ENCODE data around the gene TRIM23.
"Not testable (repeated sequence)": the region's sequence is repeated elsewhere in the genome, so short reads cannot be mapped to it uniquely, and the experiment has no call there.

The TRIM23 gene

DNA sequence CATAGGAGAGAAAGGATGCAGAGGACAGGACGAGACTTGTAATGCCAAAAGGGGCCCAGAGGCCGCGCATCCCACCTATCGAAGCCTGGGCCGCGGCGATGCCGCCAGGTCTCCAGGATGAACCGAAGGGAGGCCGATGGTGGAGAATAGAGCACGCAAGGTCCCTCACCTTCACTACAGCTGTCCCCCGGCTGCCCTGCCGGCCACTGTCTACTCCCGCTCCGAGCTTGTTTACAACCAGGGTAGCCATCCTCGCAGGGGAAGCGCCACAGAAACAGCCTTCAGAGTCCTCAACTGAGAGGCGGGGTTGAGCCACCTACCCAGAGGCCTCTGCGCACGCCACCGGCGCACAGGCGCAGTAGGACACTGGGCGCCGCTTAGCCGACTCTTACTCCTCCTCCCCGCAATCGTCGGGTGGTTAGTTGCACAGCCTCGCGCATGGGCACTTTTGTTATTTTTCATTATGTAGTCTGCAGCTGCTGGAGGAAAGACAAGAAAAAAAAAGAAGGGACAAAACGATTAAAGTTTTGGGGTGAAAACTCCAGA is at the start of gene TRIM23:
Gene TRIM23, minus strand, starts transcription at position 309 of the 546 bp plus-strand sequence. Its CDS starts 59 bp downstream, at position 250.
- TF ChIP-seq ZNF274 (IDR thresholded peaks at IDR 0.05; ENCODE audit: low read depth, low read length), result no peak
- peak within 1 kb of the TSS; percentile 97 for H3K4me3 ChIP-seq (ENCODE audit: low read length)

DNA sequence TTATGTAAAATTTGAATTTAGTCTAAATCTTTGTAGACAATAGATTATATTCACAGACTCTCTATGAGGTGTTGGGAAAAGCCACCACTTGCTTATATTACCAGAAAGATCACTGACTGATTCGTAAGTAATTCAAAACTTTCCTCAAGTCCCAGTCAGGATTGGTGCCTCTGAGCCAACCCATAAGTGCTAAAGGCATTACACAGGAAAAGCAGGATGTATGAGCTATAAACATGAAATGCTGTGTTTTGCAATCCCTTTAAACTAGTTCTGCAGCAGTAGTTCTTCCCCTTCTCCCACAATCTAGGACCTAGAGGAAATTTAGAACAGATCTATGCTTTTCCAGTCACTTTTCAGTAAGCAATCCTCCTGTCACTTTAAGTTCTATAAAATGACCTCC is 48.7 kb upstream of the TRIM23 start:
- no peak overlapping the region for H3K4me3 ChIP-seq (ENCODE audit: low read length)
- TF ChIP-seq ZNF274 (IDR thresholded peaks at IDR 0.05; ENCODE audit: low read depth, low read length), result no peak

DNA sequence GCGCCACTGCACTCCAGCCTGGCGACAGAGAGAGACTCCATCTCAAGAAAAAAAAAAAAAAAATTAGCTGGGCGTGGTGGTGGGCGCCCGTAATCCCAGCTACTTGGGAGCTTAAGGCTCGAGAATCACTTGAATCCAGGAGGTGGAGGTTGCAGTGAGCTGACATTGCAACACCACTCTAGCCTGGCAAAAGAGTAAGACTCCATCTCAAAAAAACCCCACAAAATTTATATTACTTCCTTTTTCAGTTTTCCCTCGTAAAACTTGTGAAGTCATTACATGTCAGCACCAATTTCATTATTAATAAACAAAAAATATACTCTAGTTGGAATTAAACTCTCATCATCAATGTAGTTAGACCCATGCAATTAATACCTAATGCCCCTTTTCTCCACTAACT is 44.6 kb upstream of the TRIM23 start:
- no peak overlapping the region for H3K4me3 ChIP-seq (ENCODE audit: low read length)
- TF ChIP-seq ZNF274 (IDR thresholded peaks at IDR 0.05; ENCODE audit: low read depth, low read length), result no peak

DNA sequence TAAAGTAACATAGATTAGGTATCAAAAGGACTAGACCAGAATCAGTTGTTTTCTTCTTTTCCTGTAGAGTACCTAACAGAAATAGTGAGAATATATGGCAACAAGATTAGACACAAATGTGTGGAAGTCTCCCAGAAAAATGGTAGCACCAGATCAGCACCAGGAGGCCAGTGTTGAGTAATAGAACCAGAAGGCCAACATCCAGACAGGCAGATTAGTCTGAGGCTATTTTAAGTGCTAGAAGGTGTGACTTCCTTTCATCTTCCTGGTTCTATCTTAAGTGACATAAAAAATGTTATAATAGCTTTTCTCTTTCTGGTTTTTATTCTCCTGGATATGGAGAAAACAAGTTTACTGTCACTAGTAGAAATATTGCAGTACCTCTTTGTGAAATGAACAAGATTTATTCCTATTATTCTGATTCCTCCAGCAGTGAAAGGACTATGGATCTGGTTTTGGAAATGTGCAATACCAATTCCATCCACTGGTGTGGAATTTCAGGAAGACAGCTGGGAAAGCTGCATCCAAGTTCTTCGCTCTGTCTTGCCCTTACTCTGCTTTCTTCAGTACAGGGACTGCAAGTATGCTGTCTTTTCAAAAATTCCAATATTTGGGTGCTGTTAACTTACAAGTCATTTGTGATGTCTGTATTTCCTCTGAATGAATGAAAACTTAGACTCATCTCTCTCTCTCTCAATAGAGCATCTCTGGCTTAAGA is 39.8 kb upstream of the TRIM23 start:
- no peak overlapping the region for H3K4me3 ChIP-seq (ENCODE audit: low read length)
- no peak for TF ChIP-seq ZNF274 (IDR thresholded peaks at IDR 0.05; ENCODE audit: low read depth, low read length)

DNA sequence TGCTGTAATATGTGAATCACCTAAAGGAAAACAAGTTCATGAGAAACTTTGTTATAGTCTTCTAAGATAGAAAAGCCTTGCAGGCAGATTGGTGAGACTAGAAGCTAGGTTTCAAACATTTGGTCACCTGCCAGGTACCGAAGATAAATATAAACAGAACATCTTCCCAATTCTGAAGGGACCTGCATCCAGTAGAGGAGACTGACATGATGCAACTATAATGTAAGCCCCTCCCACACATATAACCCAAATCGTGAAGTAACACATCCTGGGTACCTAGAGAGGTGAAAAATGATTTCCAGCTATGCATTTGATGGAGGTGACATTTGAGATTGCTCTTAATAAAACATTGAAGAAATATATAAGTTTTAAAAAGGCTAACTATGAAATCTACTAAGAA is 30.6 kb upstream of the TRIM23 start:
- H3K4me3 ChIP-seq (ENCODE audit: low read length), result no peak overlapping the region
- TF ChIP-seq ZNF274 (IDR thresholded peaks at IDR 0.05; ENCODE audit: low read depth, low read length), result no peak

DNA sequence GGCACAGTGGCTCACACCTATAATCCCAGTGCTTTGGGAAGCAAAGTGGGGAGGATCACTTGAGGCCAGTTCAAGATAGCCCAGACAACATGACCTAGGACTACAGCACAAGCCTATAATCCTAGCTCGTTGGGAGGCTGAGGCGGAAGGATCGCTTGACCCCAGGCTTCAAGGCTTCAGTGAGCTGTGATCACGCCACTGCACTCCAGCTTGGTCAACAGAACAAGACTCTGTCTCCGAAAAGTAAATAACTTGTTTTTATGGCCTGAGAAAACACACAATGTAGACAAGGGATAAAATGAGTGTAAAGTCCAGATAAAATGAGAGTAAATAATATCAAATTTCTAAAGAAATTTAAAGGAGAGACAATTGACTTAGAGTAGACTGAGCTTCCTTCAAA is 27.0 kb upstream of the TRIM23 start:
- no peak for TF ChIP-seq ZNF274 (IDR thresholded peaks at IDR 0.05; ENCODE audit: low read depth, low read length)
- no peak overlapping the region for H3K4me3 ChIP-seq (ENCODE audit: low read length)

DNA sequence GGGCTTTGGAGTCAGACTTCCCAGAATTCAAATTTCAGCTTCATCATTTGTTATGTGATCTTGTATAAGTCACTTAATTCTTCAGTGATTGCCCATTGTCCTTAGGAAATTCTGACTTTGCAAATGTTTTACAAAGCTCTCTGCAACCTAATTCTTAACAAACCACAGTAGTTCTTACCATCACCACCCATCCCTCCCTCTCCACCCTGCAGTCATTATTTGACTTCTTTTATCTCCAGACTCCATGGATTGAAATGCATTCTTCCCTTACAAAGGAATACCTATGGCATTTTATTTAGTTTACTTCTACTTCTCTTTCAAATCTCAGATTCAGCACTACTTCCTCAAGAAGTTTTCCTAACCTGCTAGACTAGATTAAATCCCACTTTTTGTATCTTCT is 23.8 kb upstream of the TRIM23 start:
- H3K4me3 ChIP-seq (ENCODE audit: low read length), result no peak overlapping the region
- TF ChIP-seq ZNF274 (IDR thresholded peaks at IDR 0.05; ENCODE audit: low read depth, low read length), result no peak

DNA sequence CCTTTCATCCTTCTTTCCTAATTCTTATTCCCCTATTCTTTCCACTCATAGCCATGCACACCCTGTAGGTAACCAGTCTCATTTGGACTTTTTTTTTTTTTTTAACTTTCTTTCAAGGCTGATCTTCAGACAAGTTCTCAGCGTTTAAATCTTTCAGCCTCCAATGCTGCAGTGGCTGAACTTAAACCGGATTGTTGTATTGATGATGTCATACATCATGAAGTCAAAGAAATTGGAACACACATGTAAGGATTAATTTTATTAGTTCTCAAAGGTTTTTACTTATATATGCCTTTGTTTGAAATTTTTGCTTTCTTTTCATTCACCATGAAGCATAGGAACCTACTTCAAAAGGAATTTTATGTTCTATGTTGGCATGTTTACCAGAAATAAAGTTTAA is 22.8 kb upstream of the TRIM23 start:
- H3K4me3 ChIP-seq (ENCODE audit: low read length), result no peak overlapping the region
- TF ChIP-seq ZNF274 (IDR thresholded peaks at IDR 0.05; ENCODE audit: low read depth, low read length), result no peak

DNA sequence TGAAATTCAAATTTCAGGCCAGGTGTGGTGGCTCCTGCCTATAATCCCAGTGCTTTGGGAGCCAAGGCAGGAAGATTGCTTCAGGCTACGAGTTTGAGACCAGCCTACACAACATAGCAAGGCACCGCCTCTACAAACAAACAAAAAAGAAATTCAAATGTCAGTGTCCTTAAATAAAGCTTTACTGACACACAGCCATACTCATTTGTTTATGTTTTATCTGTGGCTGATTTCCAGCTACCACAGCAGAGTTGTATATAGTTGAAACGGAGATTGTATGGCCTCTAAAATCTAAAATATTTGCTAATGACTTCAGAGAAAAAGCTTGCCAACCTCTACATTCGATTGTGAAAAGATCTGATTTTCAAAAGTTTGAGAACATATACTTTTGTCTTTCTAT is 16.1 kb upstream of the TRIM23 start:
- no peak overlapping the region for H3K4me3 ChIP-seq (ENCODE audit: low read length)
- TF ChIP-seq ZNF274 (IDR thresholded peaks at IDR 0.05; ENCODE audit: low read depth, low read length), result no peak

DNA sequence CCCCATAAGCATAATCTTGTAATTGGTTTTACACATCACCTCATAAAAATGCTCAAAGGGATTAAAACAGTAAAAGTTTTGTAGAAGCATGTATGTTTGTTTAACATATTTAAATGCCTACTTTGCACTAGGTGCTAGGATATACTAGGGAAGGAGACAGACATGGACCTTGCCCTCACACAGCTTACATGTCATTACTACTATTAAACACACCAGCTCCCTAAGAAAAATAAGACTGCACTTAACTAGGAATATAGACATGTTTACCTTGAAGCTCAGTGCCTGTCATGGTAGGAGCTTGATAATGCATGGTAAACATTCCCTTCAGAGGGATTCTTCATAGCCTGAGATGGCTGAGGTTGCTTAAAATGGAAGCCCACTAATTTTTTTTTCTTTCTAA is 6.8 kb upstream of the TRIM23 start:
- TF ChIP-seq ZNF274 (IDR thresholded peaks at IDR 0.05; ENCODE audit: low read depth, low read length), result no peak
- H3K4me3 ChIP-seq (ENCODE audit: low read length), result no peak overlapping the region

DNA sequence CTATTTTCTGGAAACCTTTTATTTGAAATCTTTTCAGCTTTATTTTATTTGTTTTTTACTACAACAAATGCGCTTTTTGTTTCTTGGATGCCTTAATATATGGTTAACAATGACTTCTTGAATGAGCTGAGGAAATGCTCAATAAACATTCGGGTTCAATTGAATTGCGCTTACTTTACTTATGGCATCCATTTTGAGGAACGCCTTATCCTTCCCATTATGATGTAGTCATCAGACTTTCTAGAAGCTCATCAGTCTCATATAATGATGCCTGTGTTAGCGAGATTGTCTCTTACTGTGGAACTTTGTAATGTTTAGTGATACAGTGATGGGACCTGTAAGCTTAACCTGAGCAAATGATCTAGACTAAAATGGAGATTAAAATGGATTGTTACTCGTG is 1.6 kb upstream of the TRIM23 start:
- peak overlapping the region; percentile 97; the same call in 1 of the 2 replicates for H3K4me3 ChIP-seq (ENCODE audit: low read length)

DNA sequence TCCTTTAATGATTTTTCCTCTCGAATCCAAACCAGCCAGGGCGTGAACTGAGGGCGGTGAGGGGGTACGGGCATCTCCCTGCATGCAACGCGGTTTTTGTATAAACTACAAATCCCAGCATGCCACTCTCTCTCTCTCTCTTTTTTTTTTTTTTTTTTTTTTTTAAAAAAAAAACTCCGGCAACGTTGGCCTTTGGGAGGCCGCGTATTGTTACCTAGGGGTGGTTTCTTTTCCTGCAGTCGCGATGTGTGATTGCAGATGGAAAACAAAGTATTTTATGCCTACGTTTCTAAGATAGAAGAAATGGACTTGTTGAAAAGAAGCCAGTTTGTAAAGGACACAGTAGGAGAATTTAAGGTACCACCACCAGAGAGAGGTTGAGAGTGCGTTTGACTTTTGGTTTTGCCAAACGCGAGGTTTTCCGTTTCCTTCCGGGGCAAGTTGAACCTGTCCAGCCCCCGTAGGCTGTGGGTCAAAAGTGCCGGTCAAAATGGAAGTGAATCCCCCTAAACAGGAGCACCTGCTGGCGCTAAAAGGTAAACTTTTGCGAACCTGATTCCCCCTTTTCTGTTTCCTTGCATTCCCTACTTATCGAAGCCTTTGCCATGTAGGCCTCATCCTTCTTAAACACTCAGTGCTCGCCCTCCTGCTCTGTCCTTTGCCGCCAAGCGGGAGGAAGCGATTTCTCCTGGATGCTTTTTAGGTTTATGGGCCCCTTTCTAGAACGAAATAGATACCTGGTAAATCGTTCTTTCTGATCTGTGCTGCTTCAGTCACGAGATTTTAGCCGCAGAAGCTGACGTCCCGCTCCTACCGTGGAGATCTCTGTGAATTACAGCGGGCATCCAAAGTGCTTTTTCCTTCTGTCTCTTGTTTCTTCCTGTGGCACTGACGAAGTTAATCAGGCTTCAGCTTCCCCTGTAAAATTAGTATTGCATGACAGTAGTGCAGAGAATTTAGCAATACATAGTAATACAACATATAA is 730 bp upstream of the TRIM23 start, which contains the start of the genes SHLD3 and TRAPPC13:
Gene SHLD3, plus strand, starts transcription at position 457 of the 985 bp plus-strand sequence. CDS start 4,561 bp downstream, outside the sequence.
Gene TRAPPC13, plus strand, starts transcription at position 457 of the 985 bp plus-strand sequence. Its CDS starts 34 bp downstream, at position 491.
- H3K4me3 ChIP-seq (ENCODE audit: low read length), result peak within 1 kb of the TSS; percentile 97
- no peak for TF ChIP-seq ZNF274 (IDR thresholded peaks at IDR 0.05; ENCODE audit: low read depth, low read length)

More for the DNA sequence above, 1.6 kb upstream of the TRIM23 start:
- no peak for TF ChIP-seq ZNF274 (IDR thresholded peaks at IDR 0.05; ENCODE audit: low read depth, low read length)

DNA sequence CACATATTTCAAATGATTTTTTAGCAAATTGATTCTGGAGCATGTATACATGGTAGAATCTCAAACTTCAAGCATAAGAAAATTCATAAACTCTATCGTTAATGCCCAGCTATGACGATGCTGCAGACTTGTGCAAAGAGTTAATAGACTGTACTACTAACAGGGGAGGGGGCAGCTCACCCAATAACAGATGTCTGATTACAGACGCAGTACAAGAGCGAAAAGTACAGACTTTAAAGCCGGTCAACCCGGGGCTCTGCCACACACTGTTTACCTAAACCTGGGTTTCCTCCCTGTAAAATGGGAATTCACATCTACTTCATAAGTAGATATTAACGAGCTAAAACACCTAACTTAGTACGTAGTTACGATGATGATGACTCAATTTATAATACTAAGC is 651 bp downstream of the TRIM23 start:
- H3K4me3 ChIP-seq (ENCODE audit: low read length), result peak overlapping the region; percentile 97
- TF ChIP-seq ZNF274 (IDR thresholded peaks at IDR 0.05; ENCODE audit: low read depth, low read length), result no peak

DNA sequence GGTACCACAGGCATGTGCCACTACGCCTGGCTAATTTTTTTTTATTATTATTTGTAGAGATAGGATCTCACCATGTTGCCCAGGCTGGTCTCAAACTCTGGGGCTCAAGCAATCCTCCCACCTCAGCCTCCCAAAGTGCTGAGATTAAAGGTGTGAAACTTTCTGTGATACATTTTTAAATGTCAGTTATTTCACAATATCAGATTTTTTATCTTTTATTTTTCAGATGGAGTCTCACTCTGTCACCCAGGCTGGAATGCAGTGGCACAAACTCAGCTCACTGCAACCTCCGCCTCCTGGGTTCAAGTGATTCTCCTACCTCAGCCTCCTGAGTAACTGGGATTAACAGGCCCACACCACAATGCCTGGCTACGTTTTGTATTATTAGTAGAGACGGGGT is 2.2 kb downstream of the TRIM23 start:
- H3K4me3 ChIP-seq (ENCODE audit: low read length), result not testable (repeated sequence)
